Esophagus muscularis mucosa (tissue), 3 donors: ENCODE measurements around the gene ZNF396.

Experiments
- POLR2A ChIP-seq: fragments of 450-650 bp; IDR thresholded peaks from one replicate; pipeline ENCODE4 v1.6.1; 2017; ENCODE audit warnings: antibody characterized with exemption, moderate library complexity, mild to moderate bottlenecking, low read depth
- POLR2AphosphoS5 ChIP-seq, 2 donors: sonication (generic); formaldehyde crosslinking; IDR thresholded peaks; one replicate each; pipeline ENCODE4 v1.6.1; 2017; ENCODE audit warnings: antibody characterized with exemption in 2 of 2
- TF ChIP-seq, protein P1 (sequence below), 3 experiments: fragments of 200-600 bp in 2 of 3; fragments of 450-650 bp in 1 of 3; sonication (generic) in 2 of 3; IDR thresholded peaks; one replicate each; pipeline ENCODE4 v1.5.1; 2017 to 2019; ENCODE audit warnings: antibody characterized with exemption in 3 of 3, mild to moderate bottlenecking in 2 of 3, moderate library complexity in 1 of 3

GRCh38 chr18:35362531-35362930 lies 14.6 kb downstream of the ZNF396 start:
- TF ChIP-seq, protein P1, sequence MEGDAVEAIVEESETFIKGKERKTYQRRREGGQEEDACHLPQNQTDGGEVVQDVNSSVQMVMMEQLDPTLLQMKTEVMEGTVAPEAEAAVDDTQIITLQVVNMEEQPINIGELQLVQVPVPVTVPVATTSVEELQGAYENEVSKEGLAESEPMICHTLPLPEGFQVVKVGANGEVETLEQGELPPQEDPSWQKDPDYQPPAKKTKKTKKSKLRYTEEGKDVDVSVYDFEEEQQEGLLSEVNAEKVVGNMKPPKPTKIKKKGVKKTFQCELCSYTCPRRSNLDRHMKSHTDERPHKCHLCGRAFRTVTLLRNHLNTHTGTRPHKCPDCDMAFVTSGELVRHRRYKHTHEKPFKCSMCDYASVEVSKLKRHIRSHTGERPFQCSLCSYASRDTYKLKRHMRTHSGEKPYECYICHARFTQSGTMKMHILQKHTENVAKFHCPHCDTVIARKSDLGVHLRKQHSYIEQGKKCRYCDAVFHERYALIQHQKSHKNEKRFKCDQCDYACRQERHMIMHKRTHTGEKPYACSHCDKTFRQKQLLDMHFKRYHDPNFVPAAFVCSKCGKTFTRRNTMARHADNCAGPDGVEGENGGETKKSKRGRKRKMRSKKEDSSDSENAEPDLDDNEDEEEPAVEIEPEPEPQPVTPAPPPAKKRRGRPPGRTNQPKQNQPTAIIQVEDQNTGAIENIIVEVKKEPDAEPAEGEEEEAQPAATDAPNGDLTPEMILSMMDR (IDR thresholded peaks at IDR 0.05): no peak
- no peak for TF ChIP-seq POLR2A
- TF ChIP-seq POLR2AphosphoS5 (IDR thresholded peaks at IDR 0.05): no peak
